Panc1 (cell line): Measurements from ENCODE around the gene PGM5. TPM values are rescaled to one million over a fixed set of nuclear protein-coding genes. Genes with fewer than 3 reads are reported as not detected.

ENCODE experiments used
- ATAC-seq: fragments of 200-7000 bp; cut with Tn5 transposase; 2 replicates; pipeline ENCODE4 v1.9.1; 2020; ENCODE audit warnings: mild to moderate bottlenecking, moderate library complexity
- BruUV-seq: library from RNA; stranded (reverse); fragments of 400-500 nt; replicated peaks from 2 replicates; lab custom pipeline; 2021; lab: Mats Ljungman, UMichigan
- CTCF ChIA-PET: fragments of 300-600 bp; sonication (Branson Sonifier 250); formaldehyde crosslinking; loops from one replicate; lab custom pipeline; 2022; ENCODE audit warnings: antibody characterized with exemption; lab: Charles Lee
- POLR2A ChIA-PET: fragments of 300-600 bp; sonication (Branson Sonifier 250); formaldehyde crosslinking; loops from one replicate; lab custom pipeline; 2022; ENCODE audit warnings: antibody characterized with exemption; lab: Charles Lee
- DNase-seq: peaks from one replicate; pipeline ENCODE4 v3.0.0-alpha.2; 2010; ENCODE audit warnings: low read depth, low spot score
- H3K27ac ChIP-seq: 2 replicates; pipeline ENCODE4 v1.5.1; 2011; ENCODE audit warnings: mild to moderate bottlenecking, low read length, inconsistent platforms
- H3K27me3 ChIP-seq: fragments of 200-500 bp; sonication (Bioruptor generic); 2 replicates; pipeline ENCODE4 v1.6.0; 2014; ENCODE audit warnings: low read length, inconsistent platforms; ENCODE audit not compliant: control insufficient read depth, insufficient read depth
- H3K36me3 ChIP-seq: fragments of 200-500 bp; sonication (Bioruptor generic); 2 replicates; pipeline ENCODE4 v1.5.1; 2014; ENCODE audit warnings: inconsistent platforms, mild to moderate bottlenecking, low read length, moderate library complexity; ENCODE audit not compliant: control insufficient read depth, insufficient read depth
- H3K4me1 ChIP-seq: 2 replicates; pipeline ENCODE4 v1.5.1; 2011; ENCODE audit warnings: inconsistent platforms, mild to moderate bottlenecking, low read length, moderate library complexity; ENCODE audit not compliant: control insufficient read depth, insufficient read depth
- H3K4me3 ChIP-seq, 2 experiments: 2 replicates each; pipeline ENCODE4 v1.5.1; 2011 to 2012; ENCODE audit warnings: low read depth in 2 of 2, low read length in 2 of 2, mild to moderate bottlenecking in 2 of 2, inconsistent platforms in 1 of 2, moderate library complexity in 1 of 2
- H3K9me3 ChIP-seq: fragments of 200-500 bp; sonication (Bioruptor generic); 2 replicates; pipeline ENCODE4 v1.5.1; 2014; ENCODE audit warnings: low read depth, mild to moderate bottlenecking, inconsistent platforms, low read length, moderate library complexity; ENCODE audit not compliant: control insufficient read depth, insufficient read depth
- POLR2AphosphoS5 ChIP-seq: IDR thresholded peaks from 2 replicates; pipeline ENCODE4 v1.6.1; 2012; ENCODE audit warnings: mild to moderate bottlenecking, low read depth, low read length, moderate library complexity
- SIN3A ChIP-seq: IDR thresholded peaks from 2 replicates; pipeline ENCODE4 v1.6.1; 2012; ENCODE audit warnings: low read depth, mild to moderate bottlenecking, low read length, moderate library complexity, borderline replicate concordance; ENCODE audit not compliant: insufficient read depth
- TCF7L2 ChIP-seq: IDR thresholded peaks from 2 replicates; pipeline ENCODE4 v1.6.1; 2011; ENCODE audit warnings: mild to moderate bottlenecking, low read depth, low read length, inconsistent platforms
- in situ Hi-C: cut with HindIII; loops from 2 replicates; pipeline ENCODE4 v1.10.0; 2016; ENCODE audit warnings: low sequenced_read_pairs, low pct_unique_long_range_greater_than_20kb
- intact Hi-C: fragments of 100-400 bp; cut with micrococcal nuclease; formaldehyde crosslinking; loops from one replicate; pipeline ENCODE4 v1.10.0; 2022; ENCODE audit not compliant: unreplicated experiment
- total RNA-seq: library from RNA; stranded (reverse); gene quantifications from one replicate; pipeline ENCODE4 v1.2.1, GENCODE V29; 2021; ENCODE audit not compliant: unreplicated experiment
- TF ChIP-seq, protein P1 (sequence below), 2 experiments: IDR thresholded peaks; 2 replicates each; pipeline ENCODE4 v1.6.1; 2011 to 2012; ENCODE audit warnings: low read depth in 2 of 2, control low read depth in 1 of 2, low read length in 1 of 2, mild to moderate bottlenecking in 1 of 2, moderate library complexity in 1 of 2; ENCODE audit not compliant: insufficient read depth in 1 of 2
- TF ChIP-seq, protein P2 (sequence below): fragments of 450-650 bp; IDR thresholded peaks from 2 replicates; pipeline ENCODE4 v1.5.1; 2017; ENCODE audit warnings: mild to moderate bottlenecking

Gene PGM5
- total RNA-seq, 1 experiment from 2014 or later = 0.21 TPM

DNA sequence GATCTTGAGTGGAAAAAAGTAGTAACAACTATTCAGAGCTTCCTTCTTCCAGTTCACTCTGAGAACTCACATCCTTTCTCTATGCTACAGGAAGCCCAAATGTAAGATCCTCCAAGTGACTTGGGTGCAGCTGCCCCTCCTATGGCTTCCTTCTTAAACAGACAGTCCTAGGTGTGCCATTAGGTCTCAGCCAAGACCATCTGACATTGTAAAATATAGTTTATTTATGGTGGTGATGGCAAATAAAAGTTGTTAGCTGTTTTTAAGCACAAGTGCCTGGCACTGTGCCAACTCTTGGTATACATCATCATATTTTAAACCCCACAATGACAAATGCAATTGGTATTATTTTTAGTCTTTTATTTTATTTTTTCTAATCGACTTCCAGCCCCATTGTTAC is 126.1 kb downstream of the PGM5 start:
- no peaks in the 10 kb centered on the region for H3K9me3 ChIP-seq
- TF ChIP-seq, protein P1, sequence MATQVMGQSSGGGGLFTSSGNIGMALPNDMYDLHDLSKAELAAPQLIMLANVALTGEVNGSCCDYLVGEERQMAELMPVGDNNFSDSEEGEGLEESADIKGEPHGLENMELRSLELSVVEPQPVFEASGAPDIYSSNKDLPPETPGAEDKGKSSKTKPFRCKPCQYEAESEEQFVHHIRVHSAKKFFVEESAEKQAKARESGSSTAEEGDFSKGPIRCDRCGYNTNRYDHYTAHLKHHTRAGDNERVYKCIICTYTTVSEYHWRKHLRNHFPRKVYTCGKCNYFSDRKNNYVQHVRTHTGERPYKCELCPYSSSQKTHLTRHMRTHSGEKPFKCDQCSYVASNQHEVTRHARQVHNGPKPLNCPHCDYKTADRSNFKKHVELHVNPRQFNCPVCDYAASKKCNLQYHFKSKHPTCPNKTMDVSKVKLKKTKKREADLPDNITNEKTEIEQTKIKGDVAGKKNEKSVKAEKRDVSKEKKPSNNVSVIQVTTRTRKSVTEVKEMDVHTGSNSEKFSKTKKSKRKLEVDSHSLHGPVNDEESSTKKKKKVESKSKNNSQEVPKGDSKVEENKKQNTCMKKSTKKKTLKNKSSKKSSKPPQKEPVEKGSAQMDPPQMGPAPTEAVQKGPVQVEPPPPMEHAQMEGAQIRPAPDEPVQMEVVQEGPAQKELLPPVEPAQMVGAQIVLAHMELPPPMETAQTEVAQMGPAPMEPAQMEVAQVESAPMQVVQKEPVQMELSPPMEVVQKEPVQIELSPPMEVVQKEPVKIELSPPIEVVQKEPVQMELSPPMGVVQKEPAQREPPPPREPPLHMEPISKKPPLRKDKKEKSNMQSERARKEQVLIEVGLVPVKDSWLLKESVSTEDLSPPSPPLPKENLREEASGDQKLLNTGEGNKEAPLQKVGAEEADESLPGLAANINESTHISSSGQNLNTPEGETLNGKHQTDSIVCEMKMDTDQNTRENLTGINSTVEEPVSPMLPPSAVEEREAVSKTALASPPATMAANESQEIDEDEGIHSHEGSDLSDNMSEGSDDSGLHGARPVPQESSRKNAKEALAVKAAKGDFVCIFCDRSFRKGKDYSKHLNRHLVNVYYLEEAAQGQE (IDR thresholded peaks at IDR 0.05; ENCODE audit: insufficient read depth in 1 of 2, low read depth in 2 of 2, low read length in 1 of 2) = no peak
- TF ChIP-seq, protein P2, sequence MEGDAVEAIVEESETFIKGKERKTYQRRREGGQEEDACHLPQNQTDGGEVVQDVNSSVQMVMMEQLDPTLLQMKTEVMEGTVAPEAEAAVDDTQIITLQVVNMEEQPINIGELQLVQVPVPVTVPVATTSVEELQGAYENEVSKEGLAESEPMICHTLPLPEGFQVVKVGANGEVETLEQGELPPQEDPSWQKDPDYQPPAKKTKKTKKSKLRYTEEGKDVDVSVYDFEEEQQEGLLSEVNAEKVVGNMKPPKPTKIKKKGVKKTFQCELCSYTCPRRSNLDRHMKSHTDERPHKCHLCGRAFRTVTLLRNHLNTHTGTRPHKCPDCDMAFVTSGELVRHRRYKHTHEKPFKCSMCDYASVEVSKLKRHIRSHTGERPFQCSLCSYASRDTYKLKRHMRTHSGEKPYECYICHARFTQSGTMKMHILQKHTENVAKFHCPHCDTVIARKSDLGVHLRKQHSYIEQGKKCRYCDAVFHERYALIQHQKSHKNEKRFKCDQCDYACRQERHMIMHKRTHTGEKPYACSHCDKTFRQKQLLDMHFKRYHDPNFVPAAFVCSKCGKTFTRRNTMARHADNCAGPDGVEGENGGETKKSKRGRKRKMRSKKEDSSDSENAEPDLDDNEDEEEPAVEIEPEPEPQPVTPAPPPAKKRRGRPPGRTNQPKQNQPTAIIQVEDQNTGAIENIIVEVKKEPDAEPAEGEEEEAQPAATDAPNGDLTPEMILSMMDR = no peak
- no peak for TF ChIP-seq TCF7L2
- TF ChIP-seq POLR2AphosphoS5 = no peak
- no peak for TF ChIP-seq SIN3A
- DNase-seq = no peak
- H3K4me1 ChIP-seq = no peaks in the 10 kb centered on the region
- ATAC-seq = no peak
- BruUV-seq = no TSS peak
- in situ Hi-C loops (no loop called here), intact Hi-C loops (no loop called here)
- ChIA-PET CTCF (no interaction called here), POLR2A (no interaction called here)
- no peak overlapping the region for H3K4me3 ChIP-seq
- no peak overlapping the region for H3K27ac ChIP-seq
- H3K27me3 ChIP-seq = no peaks in the 10 kb centered on the region
- no peaks in the 10 kb centered on the region for H3K36me3 ChIP-seq

DNA sequence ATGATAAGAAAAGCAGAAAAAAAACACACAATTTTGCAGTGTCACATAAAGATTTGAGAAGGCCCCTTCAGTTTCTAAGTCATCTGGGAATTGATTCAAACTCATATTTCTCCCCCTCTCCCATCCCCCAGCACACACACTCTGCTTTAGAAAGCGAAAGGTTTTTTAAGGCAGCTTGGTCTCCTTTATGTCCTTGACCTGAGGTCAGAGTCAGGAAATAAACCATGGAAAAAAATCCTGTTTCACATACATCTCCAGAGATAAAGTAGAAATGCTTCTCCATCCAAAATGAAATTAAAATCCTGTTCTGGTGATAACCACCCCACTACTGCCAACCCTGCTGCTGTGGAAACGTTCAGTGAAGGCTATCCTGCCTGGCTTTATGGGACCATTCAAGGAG is 131.7 kb downstream of the PGM5 start:
- in situ Hi-C loops (no loop called here), intact Hi-C loops (no loop called here)
- Histone ChIP-seq H3K4me3 (no peak overlapping the region), H3K9me3 (no peaks in the 10 kb centered on the region), H3K4me1 (no peaks in the 10 kb centered on the region), H3K27ac (no peak overlapping the region), H3K36me3 (no peaks in the 10 kb centered on the region), H3K27me3 (no peaks in the 10 kb centered on the region)
- ATAC-seq = no peak
- TF ChIP-seq, protein P2 = no peak
- TF ChIP-seq, protein P1 (IDR thresholded peaks at IDR 0.05; ENCODE audit: insufficient read depth in 1 of 2, low read depth in 2 of 2, low read length in 1 of 2) = no peak
- no peak for TF ChIP-seq SIN3A
- TF ChIP-seq POLR2AphosphoS5 = no peak
- no peak for TF ChIP-seq TCF7L2
- BruUV-seq = no TSS peak
- POLR2A ChIA-PET = no interaction called here
- DNase-seq = no peak
- CTCF ChIA-PET = no interaction called here
